ENCODE measurements around the gene SPACA4.

SPACA4 gene

GRCh38 chr19:48635966-48636858, 29.7 kb downstream of the SPACA4 start:
- peak; percentile 55 for DNase-seq

GRCh38 chr19:48636859-48637448, 30.4 kb downstream of the SPACA4 start, which contains the start of gene DBP:
Gene DBP, minus strand, starts transcription at chr19:48637379. Its CDS starts 385 bp downstream, at chr19:48636994.
- peak; percentile 89 for DNase-seq

- DNase-seq, result peak; percentile 100
These were observed 31.0 kb downstream of the SPACA4 start for GRCh38 chr19:48637449-48637947.

- DNase-seq, result peak; percentile 98
These were observed 31.6 kb downstream of the SPACA4 start for GRCh38 chr19:48637948-48638830.

GRCh38 chr19:48638831-48639381, 32.4 kb downstream of the SPACA4 start:
- peak; percentile 57 for DNase-seq

- no peak for DNase-seq
These were observed 33.2 kb downstream of the SPACA4 start for GRCh38 chr19:48639483-48640375.

GRCh38 chr19:48641850-48642249, 35.3 kb downstream of the SPACA4 start:
- no peak for DNase-seq

GRCh38 chr19:48642862-48643261, 36.3 kb downstream of the SPACA4 start:
- no peak for DNase-seq

GRCh38 chr19:48644355-48644754, 37.8 kb downstream of the SPACA4 start:
- DNase-seq, result no peak

- peak; percentile 88 for DNase-seq
These were observed 38.5 kb downstream of the SPACA4 start for GRCh38 chr19:48644839-48645619.

- no peak for DNase-seq
These were observed 39.1 kb downstream of the SPACA4 start for GRCh38 chr19:48645620-48646000.

GRCh38 chr19:48646001-48646721, 39.6 kb downstream of the SPACA4 start, which contains the start of gene CA11:
Gene CA11, minus strand, starts transcription at chr19:48646187. Its CDS starts 555 bp downstream, at chr19:48645632.
- DNase-seq, result peak; percentile 95

GRCh38 chr19:48646722-48647216, 40.2 kb downstream of the SPACA4 start:
- DNase-seq, result no peak

- no peak for DNase-seq
These were observed 41.6 kb downstream of the SPACA4 start for GRCh38 chr19:48648134-48648533.

- no peak for DNase-seq
These were observed 44.6 kb downstream of the SPACA4 start for GRCh38 chr19:48650974-48651682.

GRCh38 chr19:48651683-48652048, 45.1 kb downstream of the SPACA4 start:
- DNase-seq, result no peak

GRCh38 chr19:48654299-48655059, 47.9 kb downstream of the SPACA4 start:
- DNase-seq, result peak; percentile 29

- no peak for DNase-seq
These were observed 50.4 kb downstream of the SPACA4 start for GRCh38 chr19:48656840-48657474.
